Measurements from ENCODE around the gene CPZ. TPM values are rescaled to one million over a fixed set of nuclear protein-coding genes. Genes with fewer than 3 reads are reported as not detected.

Gene CPZ
- total RNA-seq, 1 donor from 2014 or later, result 3.5 TPM

- Histone ChIP-seq H3K4me3 (no peak within 1 kb of the TSS), H3K36me3 (no peaks in the 10 kb centered on the region), H3K27me3 (peaks cover 3% of the 10 kb centered on the region), H3K27ac (no peak within 1 kb of the TSS), H3K4me1 (no peaks in the 10 kb centered on the region), H3K9me3 (no peaks in the 10 kb centered on the region)
- intact Hi-C loops (cut with DNase I), result no loop called here
- no peak for TF ChIP-seq CTCF (IDR thresholded peaks at IDR 0.05)
- DNase-seq (ENCODE audit: low spot score in 2 of 2), result no peak
Measured at GRCh38 chr4:8580321-8581093, 12.1 kb upstream of the CPZ start, which contains the start of gene GPR78. TSS of gene GPR78 (plus strand) at chr4:8580392. CDS start at chr4:8580983, 591 bp downstream.

GRCh38 chr4:8581094-8581861 lies 11.3 kb upstream of the CPZ start:
- Histone ChIP-seq H3K36me3 (no peaks in the 10 kb centered on the region), H3K4me1 (no peaks in the 10 kb centered on the region), H3K9me3 (no peaks in the 10 kb centered on the region), H3K27ac (no peak overlapping the region), H3K4me3 (no peak overlapping the region), H3K27me3 (peaks cover 3% of the 10 kb centered on the region)
- intact Hi-C loops (cut with DNase I), result no loop called here
- DNase-seq (ENCODE audit: low spot score in 2 of 2), result no peak
- TF ChIP-seq CTCF (IDR thresholded peaks at IDR 0.05), result no peak

GRCh38 chr4:8582016-8582415 lies 10.5 kb upstream of the CPZ start:
- Histone ChIP-seq H3K27me3 (peaks cover 3% of the 10 kb centered on the region), H3K27ac (no peak overlapping the region), H3K4me3 (no peak overlapping the region), H3K36me3 (no peaks in the 10 kb centered on the region), H3K4me1 (no peaks in the 10 kb centered on the region), H3K9me3 (no peaks in the 10 kb centered on the region)
- no peak for TF ChIP-seq CTCF (IDR thresholded peaks at IDR 0.05)
- no peak for DNase-seq (ENCODE audit: low spot score in 2 of 2)
- intact Hi-C loops (cut with DNase I), result no loop called here

- Histone ChIP-seq H3K9me3 (no peaks in the 10 kb centered on the region), H3K36me3 (no peaks in the 10 kb centered on the region), H3K4me3 (no peak overlapping the region), H3K27me3 (peaks cover 3% of the 10 kb centered on the region), H3K4me1 (no peaks in the 10 kb centered on the region), H3K27ac (no peak overlapping the region)
- intact Hi-C loops (cut with DNase I), result no loop called here
- TF ChIP-seq CTCF (IDR thresholded peaks at IDR 0.05), result no peak
- DNase-seq (ENCODE audit: low spot score in 2 of 2), result no peak
Measured at GRCh38 chr4:8582436-8582835, 10.1 kb upstream of the CPZ start.

GRCh38 chr4:8582941-8583654 lies 9.5 kb upstream of the CPZ start:
- Histone ChIP-seq H3K4me1 (no peaks in the 10 kb centered on the region), H3K27ac (no peak overlapping the region), H3K36me3 (no peaks in the 10 kb centered on the region), H3K9me3 (no peaks in the 10 kb centered on the region), H3K27me3 (peaks cover 3% of the 10 kb centered on the region), H3K4me3 (no peak overlapping the region)
- TF ChIP-seq CTCF (IDR thresholded peaks at IDR 0.05), result no peak
- intact Hi-C loops (cut with DNase I), result no loop called here
- no peak for DNase-seq (ENCODE audit: low spot score in 2 of 2)

All from ascending aorta (tissue), 2 donors.